Measurements from ENCODE around the gene ZNF428.

Gene ZNF428

DNA sequence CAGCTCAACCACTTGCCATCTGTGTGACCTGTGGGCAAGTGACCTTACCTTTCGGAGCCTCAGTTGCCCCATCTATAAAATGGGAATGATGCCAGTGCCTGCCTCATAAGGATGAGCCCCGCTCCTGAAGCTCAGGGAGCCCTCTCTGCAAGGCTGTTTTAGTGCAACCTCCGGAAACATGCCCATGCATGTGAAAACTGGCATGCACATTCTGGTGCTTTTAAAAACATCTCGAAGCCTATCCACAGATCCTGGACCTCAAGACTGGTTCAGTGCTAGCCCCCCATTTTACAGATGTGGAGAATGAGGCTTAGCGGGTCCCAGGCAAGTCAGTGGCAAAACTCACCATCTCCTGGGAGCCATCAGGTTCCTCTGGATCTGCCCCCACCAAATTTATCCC is 14.6 kb upstream of the ZNF428 start:
- TF ChIP-seq, protein P1, sequence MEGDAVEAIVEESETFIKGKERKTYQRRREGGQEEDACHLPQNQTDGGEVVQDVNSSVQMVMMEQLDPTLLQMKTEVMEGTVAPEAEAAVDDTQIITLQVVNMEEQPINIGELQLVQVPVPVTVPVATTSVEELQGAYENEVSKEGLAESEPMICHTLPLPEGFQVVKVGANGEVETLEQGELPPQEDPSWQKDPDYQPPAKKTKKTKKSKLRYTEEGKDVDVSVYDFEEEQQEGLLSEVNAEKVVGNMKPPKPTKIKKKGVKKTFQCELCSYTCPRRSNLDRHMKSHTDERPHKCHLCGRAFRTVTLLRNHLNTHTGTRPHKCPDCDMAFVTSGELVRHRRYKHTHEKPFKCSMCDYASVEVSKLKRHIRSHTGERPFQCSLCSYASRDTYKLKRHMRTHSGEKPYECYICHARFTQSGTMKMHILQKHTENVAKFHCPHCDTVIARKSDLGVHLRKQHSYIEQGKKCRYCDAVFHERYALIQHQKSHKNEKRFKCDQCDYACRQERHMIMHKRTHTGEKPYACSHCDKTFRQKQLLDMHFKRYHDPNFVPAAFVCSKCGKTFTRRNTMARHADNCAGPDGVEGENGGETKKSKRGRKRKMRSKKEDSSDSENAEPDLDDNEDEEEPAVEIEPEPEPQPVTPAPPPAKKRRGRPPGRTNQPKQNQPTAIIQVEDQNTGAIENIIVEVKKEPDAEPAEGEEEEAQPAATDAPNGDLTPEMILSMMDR (IDR thresholded peaks at IDR 0.05; ENCODE audit: insufficient read depth, low read length, poor library complexity, severe bottlenecking): no peak
- DNase-seq (ENCODE audit: extremely low read depth, insufficient read length): no peak
- Histone ChIP-seq H3K36me3 (ENCODE audit: control insufficient read depth, insufficient read depth, low read length) (no peaks in the 10 kb centered on the region), H3K4me3 (replicated peaks; ENCODE audit: low read depth, low read length) (no peak overlapping the region), H3K27me3 (replicated peaks; ENCODE audit: control insufficient read depth, insufficient read depth, low read length) (peaks cover 8% of the 10 kb centered on the region)

DNA sequence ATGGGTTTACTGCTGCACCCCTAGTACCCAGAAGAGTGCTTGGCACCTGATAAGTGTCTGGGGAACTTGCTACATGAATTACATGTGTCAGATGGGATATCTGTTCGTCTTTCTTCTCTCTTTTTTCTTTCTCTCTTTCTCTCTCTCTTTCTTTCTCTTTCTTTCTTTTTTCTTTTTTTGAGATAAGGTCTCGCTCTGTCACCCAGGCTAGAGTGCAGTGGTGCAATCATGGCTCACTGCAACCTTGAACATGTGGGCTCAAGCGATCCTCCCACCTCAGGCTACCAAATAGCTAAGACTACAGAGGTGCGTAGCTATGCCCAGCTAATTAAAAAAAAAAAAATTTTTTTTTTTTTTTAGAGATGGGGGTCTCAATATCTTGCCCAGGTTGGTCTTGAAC is 14.1 kb upstream of the ZNF428 start:
- DNase-seq (ENCODE audit: extremely low read depth, insufficient read length): no peak

DNA sequence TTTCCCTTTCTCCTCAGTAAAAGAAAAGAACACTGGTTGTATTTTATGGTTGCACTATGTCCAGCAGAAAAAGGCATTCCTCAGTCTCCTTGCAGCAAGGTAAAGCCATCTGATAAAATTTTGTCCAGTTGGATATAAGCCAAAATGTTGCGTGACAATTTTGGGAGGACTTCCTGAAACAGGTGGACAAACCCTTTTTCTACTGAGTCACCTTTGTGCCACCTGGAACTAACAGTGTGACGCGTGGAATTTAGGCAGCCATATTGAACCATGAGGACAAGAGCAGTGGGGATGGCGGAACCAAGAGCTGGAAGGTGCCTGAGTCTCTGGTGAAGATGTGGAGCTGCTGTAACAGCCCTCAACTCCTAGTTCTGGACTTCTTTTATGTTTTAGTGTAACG is 12.1 kb upstream of the ZNF428 start:
- TF ChIP-seq, protein P1 (IDR thresholded peaks at IDR 0.05; ENCODE audit: insufficient read depth, low read length, poor library complexity, severe bottlenecking): no peak
- DNase-seq (ENCODE audit: extremely low read depth, insufficient read length): no peak
- Histone ChIP-seq H3K27me3 (replicated peaks; ENCODE audit: control insufficient read depth, insufficient read depth, low read length) (no peaks in the 10 kb centered on the region), H3K36me3 (ENCODE audit: control insufficient read depth, insufficient read depth, low read length) (no peaks in the 10 kb centered on the region), H3K4me3 (replicated peaks; ENCODE audit: low read depth, low read length) (no peak overlapping the region)

More for the DNA sequence above, 14.1 kb upstream of the ZNF428 start:
- no peaks in the 10 kb centered on the region for H3K36me3 ChIP-seq (ENCODE audit: control insufficient read depth, insufficient read depth, low read length)
- TF ChIP-seq, protein P1 (IDR thresholded peaks at IDR 0.05; ENCODE audit: insufficient read depth, low read length, poor library complexity, severe bottlenecking): no peak
- H3K27me3 ChIP-seq (replicated peaks; ENCODE audit: control insufficient read depth, insufficient read depth, low read length): peaks cover 7% of the 10 kb centered on the region
- H3K4me3 ChIP-seq (replicated peaks; ENCODE audit: low read depth, low read length): no peak overlapping the region

DNA sequence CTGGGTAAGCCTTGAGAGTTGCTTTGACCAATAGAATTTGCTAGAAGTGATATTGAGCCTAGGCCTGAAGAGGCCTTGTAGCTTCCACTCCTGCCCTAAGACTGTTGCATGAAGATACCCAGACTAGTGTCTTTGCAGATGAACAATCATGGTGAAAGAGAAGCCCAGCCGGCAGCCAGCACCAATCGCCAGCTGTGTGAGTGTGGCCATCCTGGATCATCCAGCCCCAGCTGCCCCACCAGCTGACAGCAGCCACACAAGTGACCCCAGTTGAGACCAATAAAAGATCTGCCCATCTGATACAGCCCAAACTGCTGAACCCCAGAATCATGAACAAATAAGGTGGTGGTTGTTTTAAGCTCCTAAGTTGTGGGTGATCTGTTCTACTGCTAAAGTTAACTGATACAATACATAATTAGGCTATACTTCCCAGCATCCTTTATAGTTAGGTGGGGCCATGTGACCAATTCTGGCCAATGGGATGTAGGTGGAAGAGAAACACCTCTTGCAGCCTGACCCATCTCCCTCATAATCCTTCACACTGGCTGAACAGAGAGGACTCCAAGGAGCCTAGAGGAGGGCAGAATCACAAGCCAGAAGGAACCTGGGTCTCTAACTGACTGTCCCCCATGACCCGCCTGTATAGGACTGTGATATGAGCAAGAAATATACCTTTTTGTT is 9.4 kb upstream of the ZNF428 start:
- Histone ChIP-seq H3K4me3 (replicated peaks; ENCODE audit: low read depth, low read length) (no peak overlapping the region), H3K36me3 (ENCODE audit: control insufficient read depth, insufficient read depth, low read length) (no peaks in the 10 kb centered on the region), H3K27me3 (replicated peaks; ENCODE audit: control insufficient read depth, insufficient read depth, low read length) (no peaks in the 10 kb centered on the region)
- DNase-seq (ENCODE audit: extremely low read depth, insufficient read length): no peak
- TF ChIP-seq, protein P1 (IDR thresholded peaks at IDR 0.05; ENCODE audit: insufficient read depth, low read length, poor library complexity, severe bottlenecking): no peak

DNA sequence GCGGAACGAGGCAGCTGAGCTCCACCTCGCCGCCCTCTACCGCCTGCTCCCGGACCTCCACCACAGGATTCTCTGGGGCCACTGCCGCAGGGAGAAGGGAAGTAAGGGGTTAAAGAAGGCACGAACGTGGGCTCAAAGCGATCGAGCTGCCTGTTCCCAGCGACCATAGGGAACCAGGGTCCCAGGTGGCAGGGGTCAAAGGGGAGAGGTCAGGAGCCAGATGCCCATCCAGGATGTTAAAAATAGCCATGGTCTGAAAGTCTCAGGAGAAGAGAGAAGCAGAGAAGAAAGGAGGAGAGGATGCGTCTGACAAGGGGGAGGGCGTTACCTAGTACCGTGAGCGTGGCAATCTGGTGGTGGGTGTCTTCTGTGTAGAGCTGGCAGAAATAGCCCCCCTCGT is 7.4 kb upstream of the ZNF428 start:
- no peaks in the 10 kb centered on the region for H3K27me3 ChIP-seq (replicated peaks; ENCODE audit: control insufficient read depth, insufficient read depth, low read length)
- TF ChIP-seq, protein P1 (IDR thresholded peaks at IDR 0.05; ENCODE audit: insufficient read depth, low read length, poor library complexity, severe bottlenecking): no peak
- no peaks in the 10 kb centered on the region for H3K36me3 ChIP-seq (ENCODE audit: control insufficient read depth, insufficient read depth, low read length)
- no peak overlapping the region for H3K4me3 ChIP-seq (replicated peaks; ENCODE audit: low read depth, low read length)
- DNase-seq (ENCODE audit: extremely low read depth, insufficient read length): no peak
